IMR-90 (cell line): ENCODE data around the gene NIPSNAP3A.

Experiments
- CTCF ChIP-seq: conservative IDR thresholded peaks from 2 replicates; pipeline ENCODE4 v1.5.1; 2012; ENCODE audit warnings: mild to moderate bottlenecking, low read depth, low read length, improper control_type of control experiment
- MAFK ChIP-seq: IDR thresholded peaks from 2 replicates; pipeline ENCODE4 v1.6.1; 2012; ENCODE audit warnings: low read depth, low read length, improper control_type of control experiment
- MAZ ChIP-seq: IDR thresholded peaks from 2 replicates; pipeline ENCODE4 v1.6.1; 2012; ENCODE audit warnings: low read depth, mild to moderate bottlenecking, low read length, improper control_type of control experiment, moderate library complexity, borderline replicate concordance
- POLR2A ChIP-seq: IDR thresholded peaks from 2 replicates; pipeline ENCODE4 v1.6.1; 2012; ENCODE audit warnings: mild to moderate bottlenecking, low read depth, low read length
- RAD21 ChIP-seq: IDR thresholded peaks from 2 replicates; pipeline ENCODE4 v1.6.1; 2012; ENCODE audit warnings: low read length, improper control_type of control experiment

GRCh38 chr9:104784098-104784497 lies 36.6 kb downstream of the NIPSNAP3A start:
- no peak for TF ChIP-seq POLR2A
- no peak for TF ChIP-seq CTCF
- TF ChIP-seq RAD21: no peak
- TF ChIP-seq MAFK: no peak
- no peak for TF ChIP-seq MAZ
